Osteoblast (primary cell): ENCODE measurements around the gene CRELD2. TPM values are rescaled to one million over a fixed set of nuclear protein-coding genes. Genes with fewer than 3 reads are reported as not detected.

Experiments
- DNase-seq: peaks from one replicate; pipeline ENCODE4 v3.0.0; 2011; ENCODE audit warnings: low spot score, mixed read lengths; ENCODE audit not compliant: insufficient read length; ENCODE audit errors: missing footprints
- H2AFZ ChIP-seq: 2 replicates; pipeline ENCODE4 v1.6.0; 2011; ENCODE audit warnings: mild to moderate bottlenecking, low read length
- H3K27ac ChIP-seq: 2 replicates; pipeline ENCODE4 v1.5.1; 2011; ENCODE audit warnings: mild to moderate bottlenecking, low read depth, low read length, moderate library complexity
- H3K27me3 ChIP-seq: 2 replicates; pipeline ENCODE4 v1.6.0; 2012; ENCODE audit warnings: mild to moderate bottlenecking, control low read depth, inconsistent platforms, low read length, moderate library complexity; ENCODE audit not compliant: insufficient read depth
- H3K36me3 ChIP-seq: 2 replicates; pipeline ENCODE4 v1.5.1; 2011; ENCODE audit warnings: mild to moderate bottlenecking, low read length, control low read depth, moderate library complexity; ENCODE audit not compliant: insufficient read depth
- H3K4me1 ChIP-seq: 2 replicates; pipeline ENCODE4 v1.5.1; 2011; ENCODE audit warnings: mild to moderate bottlenecking, low read length, control low read depth, moderate library complexity; ENCODE audit not compliant: insufficient read depth
- H3K4me2 ChIP-seq: 2 replicates; pipeline ENCODE4 v1.6.0; 2011; ENCODE audit warnings: mild to moderate bottlenecking, low read length; ENCODE audit not compliant: insufficient read depth
- H3K4me3 ChIP-seq: fragments of 200-600 bp; sonication (generic); 3 replicates; pipeline ENCODE4 v1.5.1; 2012; ENCODE audit warnings: mild to moderate bottlenecking, low read length, inconsistent platforms; ENCODE audit not compliant: insufficient read depth
- H3K79me2 ChIP-seq: 2 replicates; pipeline ENCODE4 v1.6.0; 2012; ENCODE audit warnings: mild to moderate bottlenecking, low read length, control low read depth, inconsistent platforms; ENCODE audit not compliant: insufficient read depth
- H3K9me3 ChIP-seq: 2 replicates; pipeline ENCODE4 v1.5.1; 2011; ENCODE audit warnings: low read depth, low read length, control low read depth
- H4K20me1 ChIP-seq: 2 replicates; pipeline ENCODE4 v1.6.0; 2012; ENCODE audit warnings: mild to moderate bottlenecking, low read length, control low read depth; ENCODE audit not compliant: insufficient read depth
- total RNA-seq: library from RNA; depleted of rRNA; stranded (reverse); fragments of >200 nt; gene quantifications from 2 replicates; pipeline ENCODE4 v1.2.3, GENCODE V29; 2012
- TF ChIP-seq, protein P1 (sequence below): IDR thresholded peaks from 2 replicates; pipeline ENCODE4 v1.5.1; 2011; ENCODE audit warnings: mild to moderate bottlenecking, low read depth, low read length, moderate library complexity; ENCODE audit errors: extremely low read depth

CRELD2 gene
- total RNA-seq, 1 donor = 31.1 TPM

DNA sequence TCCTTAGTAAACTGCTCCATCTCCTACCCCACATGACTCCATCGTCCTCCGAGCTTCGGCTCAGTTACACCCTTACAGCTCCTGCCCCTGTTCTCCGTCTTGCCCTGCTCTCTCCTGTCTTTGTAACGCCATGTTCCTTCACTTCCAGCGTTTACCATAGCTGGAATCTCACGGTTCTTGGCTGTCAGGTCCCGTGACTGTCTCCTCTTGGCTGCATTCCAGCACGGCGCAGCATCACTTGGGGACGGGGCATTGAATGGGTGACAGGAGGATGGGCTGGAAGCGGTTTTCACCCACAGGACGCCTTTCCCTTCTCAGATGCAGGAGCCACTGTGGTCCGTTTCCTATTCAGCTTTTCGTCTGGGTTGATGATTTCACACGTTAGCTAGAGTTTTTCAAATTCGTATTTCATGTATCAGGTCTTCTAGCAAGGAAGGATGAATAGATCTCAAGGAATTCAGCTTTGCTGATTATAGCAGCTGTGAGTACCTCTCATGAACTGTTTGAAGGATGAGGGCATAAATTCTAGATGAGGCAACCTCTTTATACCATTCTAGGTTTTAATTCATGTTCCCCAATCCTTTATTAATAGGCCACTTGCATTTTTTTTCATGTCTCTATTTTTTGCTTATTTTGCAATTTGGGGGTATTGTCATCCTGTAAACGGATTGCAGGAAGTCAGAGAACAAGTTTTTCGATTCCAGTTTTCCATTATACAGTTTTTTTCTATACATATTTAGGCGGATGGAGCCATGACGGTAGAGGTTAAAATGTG lies 35.7 kb upstream of the CRELD2 start:
- Histone ChIP-seq H3K79me2 (peaks cover 91% of the 10 kb centered on the region), H3K4me2 (no peak overlapping the region), H3K36me3 (peaks cover 26% of the 10 kb centered on the region), H3K27ac (no peak overlapping the region), H3K9me3 (no peaks in the 10 kb centered on the region), H4K20me1 (peaks cover 28% of the 10 kb centered on the region), H3K4me3 (no peak overlapping the region), H3K4me1 (peaks cover 3% of the 10 kb centered on the region), H2AFZ (no peak overlapping the region), H3K27me3 (no peaks in the 10 kb centered on the region)
- DNase-seq = no peak
- TF ChIP-seq, protein P1, sequence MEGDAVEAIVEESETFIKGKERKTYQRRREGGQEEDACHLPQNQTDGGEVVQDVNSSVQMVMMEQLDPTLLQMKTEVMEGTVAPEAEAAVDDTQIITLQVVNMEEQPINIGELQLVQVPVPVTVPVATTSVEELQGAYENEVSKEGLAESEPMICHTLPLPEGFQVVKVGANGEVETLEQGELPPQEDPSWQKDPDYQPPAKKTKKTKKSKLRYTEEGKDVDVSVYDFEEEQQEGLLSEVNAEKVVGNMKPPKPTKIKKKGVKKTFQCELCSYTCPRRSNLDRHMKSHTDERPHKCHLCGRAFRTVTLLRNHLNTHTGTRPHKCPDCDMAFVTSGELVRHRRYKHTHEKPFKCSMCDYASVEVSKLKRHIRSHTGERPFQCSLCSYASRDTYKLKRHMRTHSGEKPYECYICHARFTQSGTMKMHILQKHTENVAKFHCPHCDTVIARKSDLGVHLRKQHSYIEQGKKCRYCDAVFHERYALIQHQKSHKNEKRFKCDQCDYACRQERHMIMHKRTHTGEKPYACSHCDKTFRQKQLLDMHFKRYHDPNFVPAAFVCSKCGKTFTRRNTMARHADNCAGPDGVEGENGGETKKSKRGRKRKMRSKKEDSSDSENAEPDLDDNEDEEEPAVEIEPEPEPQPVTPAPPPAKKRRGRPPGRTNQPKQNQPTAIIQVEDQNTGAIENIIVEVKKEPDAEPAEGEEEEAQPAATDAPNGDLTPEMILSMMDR = no peak

DNA sequence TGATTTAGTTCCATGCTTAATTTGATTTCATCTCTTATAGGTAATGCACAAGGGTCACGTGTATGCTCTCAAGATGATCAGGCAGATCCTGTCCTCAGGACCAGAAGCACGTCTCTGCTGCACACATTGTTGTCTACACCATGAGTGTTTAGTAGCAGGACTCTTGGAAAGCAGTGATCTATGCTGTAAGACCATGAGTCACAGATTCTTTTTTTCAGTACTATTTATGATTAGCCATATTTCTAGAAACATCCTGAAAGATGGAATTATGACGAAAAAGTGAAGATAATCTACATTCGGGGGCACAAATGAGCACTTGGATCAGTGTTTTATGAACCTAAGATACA lies 35.2 kb upstream of the CRELD2 start:
- no peak overlapping the region for H3K4me2 ChIP-seq
- H3K4me1 ChIP-seq = peaks cover 3% of the 10 kb centered on the region
- no peak overlapping the region for H2AFZ ChIP-seq
- H3K9me3 ChIP-seq = no peaks in the 10 kb centered on the region
- peak; percentile 92 for DNase-seq
- no peak overlapping the region for H3K27ac ChIP-seq
- no peaks in the 10 kb centered on the region for H3K27me3 ChIP-seq
- H3K79me2 ChIP-seq = peaks cover 89% of the 10 kb centered on the region
- TF ChIP-seq, protein P1 = no peak
- H3K4me3 ChIP-seq = no peak overlapping the region
- H4K20me1 ChIP-seq = peaks cover 26% of the 10 kb centered on the region
- H3K36me3 ChIP-seq = peaks cover 28% of the 10 kb centered on the region

DNA sequence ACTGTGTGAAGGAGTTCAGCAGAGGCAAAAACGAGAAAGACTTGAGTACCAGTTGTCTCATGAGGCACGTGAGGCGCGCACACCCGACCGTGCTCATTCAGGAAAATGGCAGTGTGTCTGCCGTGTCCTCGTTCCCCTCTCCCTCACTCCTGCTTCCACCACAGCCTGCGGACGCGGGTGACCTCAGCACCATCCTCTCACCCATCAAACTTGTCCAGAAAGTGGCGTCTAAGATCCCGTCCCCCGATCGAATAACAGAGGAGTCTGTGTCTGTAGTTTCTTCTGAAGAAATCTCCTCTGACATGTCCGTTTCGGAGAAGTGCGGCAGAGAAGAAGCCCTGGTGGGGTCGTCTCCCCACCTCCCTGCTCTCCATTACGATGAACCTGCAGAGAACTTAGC lies 34.4 kb upstream of the CRELD2 start:
- H3K4me1 ChIP-seq = peaks cover 3% of the 10 kb centered on the region
- no peak overlapping the region for H3K4me3 ChIP-seq
- H3K79me2 ChIP-seq = peaks cover 88% of the 10 kb centered on the region
- H3K36me3 ChIP-seq = peaks cover 28% of the 10 kb centered on the region
- TF ChIP-seq, protein P1 = no peak
- H2AFZ ChIP-seq = no peak overlapping the region
- DNase-seq = no peak
- H3K4me2 ChIP-seq = no peak overlapping the region
- peaks cover 26% of the 10 kb centered on the region for H4K20me1 ChIP-seq
- no peaks in the 10 kb centered on the region for H3K27me3 ChIP-seq
- H3K9me3 ChIP-seq = no peaks in the 10 kb centered on the region
- no peak overlapping the region for H3K27ac ChIP-seq

DNA sequence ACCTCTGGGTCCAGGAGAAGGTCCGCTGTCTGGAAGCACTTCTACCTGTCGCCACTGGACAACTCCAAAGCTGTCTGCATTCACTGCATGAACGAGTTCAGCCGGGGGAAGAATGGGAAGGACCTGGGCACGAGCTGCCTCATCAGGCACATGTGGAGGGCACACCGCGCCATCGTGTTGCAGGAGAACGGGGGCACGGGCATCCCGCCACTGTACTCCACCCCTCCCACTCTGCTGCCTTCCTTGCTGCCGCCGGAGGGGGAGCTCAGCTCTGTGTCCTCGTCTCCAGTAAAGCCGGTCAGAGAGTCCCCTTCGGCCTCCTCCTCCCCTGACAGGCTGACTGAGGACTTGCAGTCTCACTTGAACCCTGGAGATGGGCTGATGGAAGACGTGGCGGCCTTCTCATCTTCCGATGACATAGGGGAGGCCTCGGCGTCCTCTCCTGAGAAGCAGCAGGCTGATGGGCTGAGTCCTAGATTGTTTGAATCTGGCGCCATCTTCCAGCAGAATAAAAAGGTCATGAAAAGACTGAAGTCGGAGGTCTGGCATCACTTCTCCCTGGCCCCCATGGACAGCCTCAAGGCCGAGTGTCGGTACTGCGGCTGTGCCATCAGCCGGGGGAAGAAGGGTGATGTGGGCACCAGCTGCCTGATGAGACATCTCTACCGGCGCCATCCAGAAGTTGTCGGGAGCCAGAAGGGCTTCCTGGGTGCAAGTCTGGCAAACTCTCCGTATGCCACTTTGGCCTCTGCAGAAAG lies 33.8 kb upstream of the CRELD2 start:
- Histone ChIP-seq H4K20me1 (peaks cover 29% of the 10 kb centered on the region), H3K4me1 (peaks cover 3% of the 10 kb centered on the region), H3K4me3 (no peak overlapping the region), H3K27me3 (no peaks in the 10 kb centered on the region), H3K4me2 (no peak overlapping the region), H3K79me2 (peaks cover 88% of the 10 kb centered on the region), H3K9me3 (no peaks in the 10 kb centered on the region), H3K27ac (no peak overlapping the region), H2AFZ (no peak overlapping the region), H3K36me3 (peaks cover 28% of the 10 kb centered on the region)
- no peak for DNase-seq
- TF ChIP-seq, protein P1 = no peak
